DLD1 (cell line): ENCODE data around the gene CCL4.
"Not testable (repeated sequence)": the region's sequence is repeated elsewhere in the genome, so short reads cannot be mapped to it uniquely, and the experiment has no call there.

Experiments
- in situ Hi-C: cut with HindIII; loops from 2 replicates; pipeline ENCODE4 v1.10.0; 2017; ENCODE audit warnings: low sequenced_read_pairs

CCL4 gene

GRCh38 chr17:36103401-36103975, at the start of gene CCL4:
Gene CCL4 (plus strand): TSS chr17:36103827. CDS start chr17:36103906, 79 bp downstream.
- in situ Hi-C loops, result not testable (repeated sequence)

GRCh38 chr17:36055171-36055570, 48.5 kb upstream of the CCL4 start:
- in situ Hi-C loops, result no loop called here

- in situ Hi-C loops, result no loop called here
These were observed 47.6 kb upstream of the CCL4 start for GRCh38 chr17:36055921-36056520.

- in situ Hi-C loops, result no loop called here
These were observed 45.7 kb upstream of the CCL4 start for GRCh38 chr17:36057911-36058310.

GRCh38 chr17:36059406-36059805, 44.2 kb upstream of the CCL4 start:
- in situ Hi-C loops, result no loop called here

DNA sequence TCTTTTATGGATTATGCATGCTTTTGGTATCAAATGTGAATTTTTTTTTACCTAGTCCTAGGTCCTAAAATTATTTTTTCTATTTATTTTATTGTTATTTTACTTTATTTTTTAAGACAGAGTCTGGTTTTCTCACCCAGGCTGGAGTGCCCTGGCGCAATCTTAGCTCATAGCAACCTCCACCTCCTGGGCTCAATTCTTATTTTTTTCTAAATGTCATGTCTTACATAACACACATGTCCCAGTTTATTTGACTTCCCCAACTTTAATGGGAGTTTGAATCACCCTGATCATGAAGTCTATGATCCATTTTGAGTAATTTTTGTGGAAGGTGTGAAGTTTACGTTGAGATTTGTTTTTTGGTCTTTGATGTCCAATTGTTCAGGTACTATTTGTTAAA, 42.8 kb upstream of the CCL4 start:
- in situ Hi-C loops, result no loop called here

GRCh38 chr17:36063786-36064541, 39.7 kb upstream of the CCL4 start, which contains the start of gene CCL18:
Gene CCL18 (plus strand): TSS chr17:36064272. CDS start chr17:36064343, 71 bp downstream.
- in situ Hi-C loops, result no loop called here

GRCh38 chr17:36066365-36066985, 37.2 kb upstream of the CCL4 start:
- in situ Hi-C loops, result no loop called here

DNA sequence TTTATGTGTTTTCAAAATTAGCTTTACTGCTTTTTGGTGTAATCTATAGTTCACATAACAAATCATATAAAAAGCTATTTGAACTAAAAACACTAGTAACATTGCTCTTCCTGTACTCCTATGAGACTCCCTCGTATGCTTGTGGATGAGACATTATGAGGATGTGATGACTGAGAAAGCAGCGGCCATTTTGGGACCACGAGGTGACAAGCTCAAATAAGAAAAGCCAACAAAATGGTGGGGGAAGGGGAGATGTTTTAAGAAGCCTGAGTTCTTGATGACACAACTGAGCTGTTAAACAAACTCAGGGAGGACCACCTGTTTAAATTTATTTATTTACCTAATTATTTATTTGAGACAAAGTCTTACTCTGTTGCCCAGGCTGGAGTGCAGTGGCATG, 35.1 kb upstream of the CCL4 start:
- in situ Hi-C loops, result no loop called here

DNA sequence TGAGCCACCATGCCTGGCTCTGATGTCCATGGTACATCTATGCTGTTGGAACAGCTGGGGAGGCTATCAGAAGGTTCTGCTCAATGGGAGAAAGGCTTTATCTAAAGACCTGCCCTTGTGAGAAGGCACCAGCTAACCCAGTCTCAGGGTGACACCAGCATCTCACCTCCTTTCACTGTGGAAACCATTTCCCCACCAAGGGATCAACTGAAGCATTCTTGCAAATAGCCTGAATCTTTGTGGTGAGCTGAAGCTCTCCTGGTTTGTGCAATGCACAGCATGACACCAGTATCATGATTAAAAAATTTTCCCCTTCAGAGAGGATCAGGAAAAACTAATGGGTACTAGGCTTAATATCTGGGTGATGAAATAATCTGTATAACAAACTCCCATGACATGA, 34.5 kb upstream of the CCL4 start:
- in situ Hi-C loops, result no loop called here

GRCh38 chr17:36070427-36070826, 33.2 kb upstream of the CCL4 start:
- in situ Hi-C loops, result no loop called here

DNA sequence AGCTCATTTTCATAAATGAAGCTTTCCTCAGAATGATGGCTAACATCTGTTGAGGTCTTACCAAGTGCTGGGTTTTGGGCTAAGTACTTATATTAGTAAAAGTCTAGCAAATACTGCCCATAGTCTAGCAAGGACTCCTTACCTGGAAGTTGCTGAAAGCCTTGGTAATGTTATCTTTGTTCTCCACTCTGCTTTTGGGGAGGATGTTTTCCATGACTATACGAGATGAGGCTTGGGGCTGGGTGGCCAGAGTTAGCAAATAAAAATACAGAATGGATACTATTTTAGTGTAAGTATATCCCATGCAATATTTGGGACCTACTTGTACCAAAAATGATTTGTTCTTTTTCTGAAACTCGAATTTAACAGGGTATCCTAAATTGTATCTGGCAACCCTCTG, 31.9 kb upstream of the CCL4 start:
- in situ Hi-C loops, result no loop called here

- in situ Hi-C loops, result no loop called here
These were observed 31.1 kb upstream of the CCL4 start for GRCh38 chr17:36072431-36073121.

- in situ Hi-C loops, result no loop called here
These were observed 29.3 kb upstream of the CCL4 start for GRCh38 chr17:36074365-36074764.

- in situ Hi-C loops, result not testable (repeated sequence)
These were observed 21.8 kb upstream of the CCL4 start for GRCh38 chr17:36081681-36082471.

GRCh38 chr17:36082482-36083120, 21.0 kb upstream of the CCL4 start:
- in situ Hi-C loops, result not testable (repeated sequence)

- in situ Hi-C loops, result not testable (repeated sequence)
These were observed 19.9 kb upstream of the CCL4 start for GRCh38 chr17:36083691-36084090.

GRCh38 chr17:36085765-36086164, 17.9 kb upstream of the CCL4 start:
- in situ Hi-C loops, result no loop called here

- in situ Hi-C loops, result no loop called here
These were observed 16.8 kb upstream of the CCL4 start for GRCh38 chr17:36086791-36087190.

DNA sequence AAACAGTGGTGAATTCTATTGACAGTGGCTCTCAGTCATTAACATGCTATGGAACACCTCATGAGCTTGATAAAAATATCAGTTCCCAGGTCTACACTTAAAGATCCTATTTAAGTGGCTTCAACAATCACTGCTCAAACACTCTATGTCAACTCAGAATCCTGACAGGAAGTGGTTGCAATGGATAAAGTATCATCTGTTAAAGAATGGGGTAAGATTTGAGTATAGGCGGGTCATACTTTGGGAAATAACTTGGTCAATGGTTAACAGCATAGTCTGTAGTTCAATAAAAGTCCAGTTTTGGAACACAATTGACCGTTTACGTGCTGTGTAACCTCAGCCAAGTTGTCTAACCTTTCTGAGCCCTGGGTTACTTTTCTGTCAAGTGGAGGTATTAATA, 16.2 kb upstream of the CCL4 start:
- in situ Hi-C loops, result not testable (repeated sequence)
